GM23338 (cell line): ENCODE data around the gene ZYG11A.
A peak's percentile ranks its signal among the peaks of the same experiment; 100 is the strongest.

Source experiments
- CREB1 ChIP-seq: fragments of 250-450 bp; sonication (Bioruptor Pico); IDR thresholded peaks from 2 replicates; pipeline ENCODE4 v1.5.0; 2020; ENCODE audit warnings: low read depth, mild to moderate bottlenecking, moderate library complexity
- EZH2 ChIP-seq: fragments of 200-600 bp; sonication (generic); IDR thresholded peaks from one replicate; pipeline ENCODE4 v1.8.0; 2017; ENCODE audit warnings: antibody characterized with exemption, mild to moderate bottlenecking, low read depth; ENCODE audit not compliant: unreplicated experiment
- EZH2phosphoT487 ChIP-seq: fragments of 200-600 bp; sonication (generic); IDR thresholded peaks from one replicate; pipeline ENCODE4 v1.8.1; 2018; ENCODE audit warnings: antibody characterized with exemption; ENCODE audit not compliant: unreplicated experiment
- JUNB ChIP-seq: IDR thresholded peaks from one replicate; pipeline ENCODE4 v1.6.1; 2016; ENCODE audit warnings: antibody characterized with exemption; ENCODE audit not compliant: unreplicated experiment
- NANOG ChIP-seq: IDR thresholded peaks from 2 replicates; pipeline ENCODE4 v1.6.1; 2016; ENCODE audit warnings: antibody characterized with exemption, borderline replicate concordance
- POLR2AphosphoS5 ChIP-seq: IDR thresholded peaks from 2 replicates; pipeline ENCODE4 v1.6.1; 2016; ENCODE audit warnings: antibody characterized with exemption, low read depth
- STAT1 ChIP-seq: IDR thresholded peaks from one replicate; pipeline ENCODE4 v1.6.1; 2016; ENCODE audit warnings: antibody characterized with exemption; ENCODE audit not compliant: unreplicated experiment
- ZNF114 ChIP-seq: fragments of 250-450 bp; sonication (Bioruptor Pico); IDR thresholded peaks from 2 replicates; pipeline ENCODE4 v1.5.0; 2020; ENCODE audit warnings: mild to moderate bottlenecking, moderate library complexity
- ZNF331 ChIP-seq: fragments of 250-450 bp; sonication (Bioruptor Pico); IDR thresholded peaks from 2 replicates; pipeline ENCODE4 v1.5.0; 2020; ENCODE audit warnings: low read depth, mild to moderate bottlenecking, moderate library complexity
- TF ChIP-seq, protein P1 (sequence below), 2 experiments: fragments of 200-600 bp in 1 of 2; sonication (generic) in 1 of 2; conservative IDR thresholded peaks; 2 replicates each; pipeline versions ENCODE4 v1.5.1 to v1.6.1; 2016 to 2017; ENCODE audit warnings: antibody characterized with exemption in 2 of 2, low read depth in 2 of 2, mild to moderate bottlenecking in 2 of 2, moderate library complexity in 1 of 2
- TF ChIP-seq, protein P2 (sequence below): IDR thresholded peaks from one replicate; pipeline ENCODE4 v1.6.1; 2018; ENCODE audit warnings: antibody characterized with exemption; ENCODE audit not compliant: unreplicated experiment
- TF ChIP-seq, protein P3 (sequence below): IDR thresholded peaks from 2 replicates; pipeline ENCODE4 v1.6.1; 2016; ENCODE audit warnings: antibody characterized with exemption

DNA sequence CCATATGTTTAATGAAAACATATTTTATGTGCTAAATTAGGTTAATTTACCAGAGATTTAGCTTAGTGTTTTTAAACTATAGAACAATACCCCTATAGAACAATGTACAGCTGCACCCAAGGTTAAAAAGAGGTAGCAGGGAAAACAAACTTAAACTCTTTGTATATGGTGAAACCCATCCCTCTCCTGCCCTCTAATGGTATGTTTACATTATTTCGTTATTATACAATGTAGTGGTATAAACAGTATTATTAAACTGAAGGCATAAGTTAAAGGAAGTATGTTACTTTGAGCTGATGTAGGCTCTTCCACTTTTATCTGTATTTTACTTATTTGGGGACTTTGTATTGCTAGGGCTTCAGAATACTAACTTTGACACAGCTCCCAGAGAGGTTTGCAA, 16.7 kb upstream of the ZYG11A start:
- TF ChIP-seq, protein P1, sequence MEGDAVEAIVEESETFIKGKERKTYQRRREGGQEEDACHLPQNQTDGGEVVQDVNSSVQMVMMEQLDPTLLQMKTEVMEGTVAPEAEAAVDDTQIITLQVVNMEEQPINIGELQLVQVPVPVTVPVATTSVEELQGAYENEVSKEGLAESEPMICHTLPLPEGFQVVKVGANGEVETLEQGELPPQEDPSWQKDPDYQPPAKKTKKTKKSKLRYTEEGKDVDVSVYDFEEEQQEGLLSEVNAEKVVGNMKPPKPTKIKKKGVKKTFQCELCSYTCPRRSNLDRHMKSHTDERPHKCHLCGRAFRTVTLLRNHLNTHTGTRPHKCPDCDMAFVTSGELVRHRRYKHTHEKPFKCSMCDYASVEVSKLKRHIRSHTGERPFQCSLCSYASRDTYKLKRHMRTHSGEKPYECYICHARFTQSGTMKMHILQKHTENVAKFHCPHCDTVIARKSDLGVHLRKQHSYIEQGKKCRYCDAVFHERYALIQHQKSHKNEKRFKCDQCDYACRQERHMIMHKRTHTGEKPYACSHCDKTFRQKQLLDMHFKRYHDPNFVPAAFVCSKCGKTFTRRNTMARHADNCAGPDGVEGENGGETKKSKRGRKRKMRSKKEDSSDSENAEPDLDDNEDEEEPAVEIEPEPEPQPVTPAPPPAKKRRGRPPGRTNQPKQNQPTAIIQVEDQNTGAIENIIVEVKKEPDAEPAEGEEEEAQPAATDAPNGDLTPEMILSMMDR (conservative IDR thresholded peaks at IDR 0.05; ENCODE audit: low read depth in 2 of 2) = peak; percentile 43 to 53; a peak in 3 of 4 replicates
- no peak for TF ChIP-seq EZH2
- TF ChIP-seq CREB1 (CRISPR knock-in tag) = no peak
- no peak for TF ChIP-seq EZH2phosphoT487
- no peak for TF ChIP-seq POLR2AphosphoS5
- TF ChIP-seq, protein P2, sequence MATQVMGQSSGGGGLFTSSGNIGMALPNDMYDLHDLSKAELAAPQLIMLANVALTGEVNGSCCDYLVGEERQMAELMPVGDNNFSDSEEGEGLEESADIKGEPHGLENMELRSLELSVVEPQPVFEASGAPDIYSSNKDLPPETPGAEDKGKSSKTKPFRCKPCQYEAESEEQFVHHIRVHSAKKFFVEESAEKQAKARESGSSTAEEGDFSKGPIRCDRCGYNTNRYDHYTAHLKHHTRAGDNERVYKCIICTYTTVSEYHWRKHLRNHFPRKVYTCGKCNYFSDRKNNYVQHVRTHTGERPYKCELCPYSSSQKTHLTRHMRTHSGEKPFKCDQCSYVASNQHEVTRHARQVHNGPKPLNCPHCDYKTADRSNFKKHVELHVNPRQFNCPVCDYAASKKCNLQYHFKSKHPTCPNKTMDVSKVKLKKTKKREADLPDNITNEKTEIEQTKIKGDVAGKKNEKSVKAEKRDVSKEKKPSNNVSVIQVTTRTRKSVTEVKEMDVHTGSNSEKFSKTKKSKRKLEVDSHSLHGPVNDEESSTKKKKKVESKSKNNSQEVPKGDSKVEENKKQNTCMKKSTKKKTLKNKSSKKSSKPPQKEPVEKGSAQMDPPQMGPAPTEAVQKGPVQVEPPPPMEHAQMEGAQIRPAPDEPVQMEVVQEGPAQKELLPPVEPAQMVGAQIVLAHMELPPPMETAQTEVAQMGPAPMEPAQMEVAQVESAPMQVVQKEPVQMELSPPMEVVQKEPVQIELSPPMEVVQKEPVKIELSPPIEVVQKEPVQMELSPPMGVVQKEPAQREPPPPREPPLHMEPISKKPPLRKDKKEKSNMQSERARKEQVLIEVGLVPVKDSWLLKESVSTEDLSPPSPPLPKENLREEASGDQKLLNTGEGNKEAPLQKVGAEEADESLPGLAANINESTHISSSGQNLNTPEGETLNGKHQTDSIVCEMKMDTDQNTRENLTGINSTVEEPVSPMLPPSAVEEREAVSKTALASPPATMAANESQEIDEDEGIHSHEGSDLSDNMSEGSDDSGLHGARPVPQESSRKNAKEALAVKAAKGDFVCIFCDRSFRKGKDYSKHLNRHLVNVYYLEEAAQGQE = no peak
- no peak for TF ChIP-seq STAT1
- TF ChIP-seq, protein P3, sequence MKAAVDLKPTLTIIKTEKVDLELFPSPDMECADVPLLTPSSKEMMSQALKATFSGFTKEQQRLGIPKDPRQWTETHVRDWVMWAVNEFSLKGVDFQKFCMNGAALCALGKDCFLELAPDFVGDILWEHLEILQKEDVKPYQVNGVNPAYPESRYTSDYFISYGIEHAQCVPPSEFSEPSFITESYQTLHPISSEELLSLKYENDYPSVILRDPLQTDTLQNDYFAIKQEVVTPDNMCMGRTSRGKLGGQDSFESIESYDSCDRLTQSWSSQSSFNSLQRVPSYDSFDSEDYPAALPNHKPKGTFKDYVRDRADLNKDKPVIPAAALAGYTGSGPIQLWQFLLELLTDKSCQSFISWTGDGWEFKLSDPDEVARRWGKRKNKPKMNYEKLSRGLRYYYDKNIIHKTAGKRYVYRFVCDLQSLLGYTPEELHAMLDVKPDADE = no peak
- no peak for TF ChIP-seq NANOG
- no peak for TF ChIP-seq JUNB
- no peak for TF ChIP-seq ZNF114 (CRISPR knock-in tag)
- TF ChIP-seq ZNF331 (CRISPR knock-in tag) = no peak
